Liver (tissue), 9 donors: ENCODE measurements around the gene TCEAL1. TPM values are rescaled to one million over a fixed set of nuclear protein-coding genes. Genes with fewer than 3 reads are reported as not detected.

Experiments used
- DNase-seq: peaks from one replicate; pipeline ENCODE4 v3.0.0-alpha.2; 2017; ENCODE audit warnings: low spot score
- H3K27ac ChIP-seq, 2 donors: one replicate each; pipeline ENCODE4 v1.7.0; 2013; ENCODE audit warnings: inconsistent platforms in 2 of 2, low read length in 2 of 2, control low read depth in 1 of 2, low read depth in 1 of 2, mild to moderate bottlenecking in 1 of 2
- H3K27me3 ChIP-seq, 4 donors: one replicate each; pipeline versions ENCODE4 v1.6.1 to v1.7.0; 2013; ENCODE audit warnings: low read length in 3 of 4, inconsistent platforms in 1 of 4, mild to moderate bottlenecking in 1 of 4, moderate library complexity in 1 of 4; ENCODE audit not compliant: control insufficient read depth in 4 of 4, insufficient read depth in 4 of 4
- H3K36me3 ChIP-seq, 4 donors: one replicate each; pipeline versions ENCODE4 v1.6.1 to v1.7.0; 2013; ENCODE audit warnings: low read length in 3 of 4, mild to moderate bottlenecking in 3 of 4, low read depth in 1 of 4, moderate library complexity in 1 of 4; ENCODE audit not compliant: control insufficient read depth in 4 of 4, insufficient read depth in 3 of 4
- H3K4me1 ChIP-seq, 4 donors: one replicate each; pipeline versions ENCODE4 v1.6.1 to v1.7.0; 2013; ENCODE audit warnings: low read length in 3 of 4, mild to moderate bottlenecking in 3 of 4, moderate library complexity in 1 of 4; ENCODE audit not compliant: control insufficient read depth in 4 of 4, insufficient read depth in 4 of 4
- H3K4me3 ChIP-seq, 3 donors: one replicate each; pipeline versions ENCODE4 v1.6.1 to v1.7.0; 2013; ENCODE audit warnings: low read length in 3 of 3, control low read depth in 1 of 3, low read depth in 1 of 3, mild to moderate bottlenecking in 1 of 3
- H3K9ac ChIP-seq, 2 donors: one replicate each; pipeline ENCODE4 v1.7.0; 2013; ENCODE audit warnings: low read length in 2 of 2, mild to moderate bottlenecking in 2 of 2, moderate library complexity in 2 of 2, control low read depth in 1 of 2, low read depth in 1 of 2
- H3K9me3 ChIP-seq, 4 donors: one replicate each; pipeline versions ENCODE4 v1.6.1 to v1.7.0; 2013; ENCODE audit warnings: low read length in 3 of 4; ENCODE audit not compliant: control insufficient read depth in 4 of 4
- ATF3 ChIP-seq: IDR thresholded peaks from 2 replicates; pipeline ENCODE4 v1.6.1; 2016; ENCODE audit warnings: antibody characterized with exemption
- CTCF ChIP-seq: fragments of 150-350 bp; IDR thresholded peaks from 2 replicates; pipeline ENCODE4 v1.5.1; 2017; ENCODE audit warnings: improper control_type of control experiment, low read depth, low read length; ENCODE audit not compliant: missing input control
- EGR1 ChIP-seq, 2 donors: IDR thresholded peaks; 2 replicates each; pipeline ENCODE4 v1.6.1; 2016 to 2018; ENCODE audit warnings: antibody characterized with exemption in 2 of 2, low read depth in 2 of 2
- FOXA1 ChIP-seq: IDR thresholded peaks from 2 replicates; pipeline ENCODE4 v1.6.1; 2016; ENCODE audit warnings: antibody characterized with exemption
- FOXA2 ChIP-seq: IDR thresholded peaks from 2 replicates; pipeline ENCODE4 v1.6.1; 2016; ENCODE audit warnings: antibody characterized with exemption
- GABPA ChIP-seq, 2 donors: IDR thresholded peaks in 1 of 2; conservative IDR thresholded peaks in 1 of 2; 2 replicates each; pipeline ENCODE4 v1.6.1; 2016; ENCODE audit warnings: antibody characterized with exemption in 2 of 2, mild to moderate bottlenecking in 1 of 2, moderate library complexity in 1 of 2
- HNF4A ChIP-seq, 2 donors: conservative IDR thresholded peaks; 2 replicates each; pipeline ENCODE4 v1.6.1; 2016; ENCODE audit warnings: antibody characterized with exemption in 2 of 2, mild to moderate bottlenecking in 2 of 2
- HNF4G ChIP-seq: IDR thresholded peaks from 2 replicates; pipeline ENCODE4 v1.6.1; 2016; ENCODE audit warnings: antibody characterized with exemption
- JUND ChIP-seq, 2 donors: IDR thresholded peaks; 2 replicates each; pipeline ENCODE4 v1.6.1; 2016; ENCODE audit warnings: antibody characterized with exemption in 2 of 2
- MAX ChIP-seq: IDR thresholded peaks from 2 replicates; pipeline ENCODE4 v1.6.1; 2016; ENCODE audit warnings: antibody characterized with exemption
- NR2F2 ChIP-seq: IDR thresholded peaks from 2 replicates; pipeline ENCODE4 v1.6.1; 2016; ENCODE audit warnings: antibody characterized with exemption
- RAD21 ChIP-seq, 2 donors: IDR thresholded peaks; 2 replicates each; pipeline ENCODE4 v1.6.1; 2016; ENCODE audit warnings: antibody characterized with exemption in 2 of 2, mild to moderate bottlenecking in 2 of 2
- REST ChIP-seq: IDR thresholded peaks from 2 replicates; pipeline ENCODE4 v1.6.1; 2016; ENCODE audit warnings: antibody characterized with exemption, mild to moderate bottlenecking
- RXRA ChIP-seq, 2 donors: IDR thresholded peaks; 2 replicates each; pipeline ENCODE4 v1.6.1; 2017 to 2018; ENCODE audit warnings: antibody characterized with exemption in 2 of 2, mild to moderate bottlenecking in 1 of 2
- SP1 ChIP-seq: IDR thresholded peaks from 2 replicates; pipeline ENCODE4 v1.6.1; 2018; ENCODE audit warnings: antibody characterized with exemption, mild to moderate bottlenecking
- TAF1 ChIP-seq: conservative IDR thresholded peaks from 2 replicates; pipeline ENCODE4 v1.6.1; 2016; ENCODE audit warnings: antibody characterized with exemption, mild to moderate bottlenecking
- YY1 ChIP-seq: IDR thresholded peaks from 2 replicates; pipeline ENCODE4 v1.6.1; 2016; ENCODE audit warnings: antibody characterized with exemption, mild to moderate bottlenecking
- ZBTB33 ChIP-seq: IDR thresholded peaks from 2 replicates; pipeline ENCODE4 v1.6.1; 2016; ENCODE audit warnings: antibody characterized with exemption
- WGBS: extraction: QIAGEN DNeasy Blood & Tissue Kit; methylation state at CpG from one replicate; pipeline ENCODE4 v1.1.7; 2013; 5-methylcytosine and 5-hydroxymethylcytosine counted together
- polyA plus RNA-seq, 2 donors: library from polyadenylated mRNA; stranded (reverse) in 1 of 2; unstranded in 1 of 2; fragments of 200-250 nt in 1 of 2; fragments of >200 nt in 1 of 2; fragmentation: Nextera tagmentation in 1 of 2; extraction: Ambion mirVana in 1 of 2; gene quantifications; one replicate each; pipeline versions ENCODE4 v1.2.1 to v1.2.3, GENCODE V29; 2013 to 2015
- total RNA-seq, 2 donors: library from RNA; depleted of rRNA; stranded (reverse); fragments of >200 nt; gene quantifications; one replicate each; pipeline ENCODE4 v1.2.3, GENCODE V29; 2014
- donor health status: healthy.
- donor health status: healthy.
- donor health status: healthy.
- donor health status: healthy.
- donor health status: healthy.

The TCEAL1 gene
- total and polyA plus RNA-seq, 4 donors = 5.0 to 15.8 (median 9.4) TPM

- Histone ChIP-seq H3K27me3 (no peaks in the 10 kb centered on the region), H3K36me3 (peaks cover 3 to 37% (median 28%) of the 10 kb centered on the region in 4 donors), H3K9me3 (no peaks in the 10 kb centered on the region), H3K4me3 (no peak overlapping the region), H3K4me1 (no peaks in the 10 kb centered on the region), H3K27ac (no peak overlapping the region), H3K9ac (no peak overlapping the region)
- no peak for DNase-seq
- 95% methylated on average over 5 of the region's 5 CpGs for WGBS
- no peak for TF ChIP-seq NR2F2
- no peak for TF ChIP-seq HNF4G
- no peak for TF ChIP-seq HNF4A (conservative IDR thresholded peaks at IDR 0.05)
- no peak for TF ChIP-seq GABPA (IDR thresholded peaks at IDR 0.05 in 1 of 2, conservative IDR thresholded peaks at IDR 0.05 in 1 of 2)
- no peak for TF ChIP-seq RAD21 (IDR thresholded peaks at IDR 0.05)
- TF ChIP-seq SP1 = no peak
- TF ChIP-seq FOXA1 = no peak
- no peak for TF ChIP-seq RXRA (IDR thresholded peaks at IDR 0.05)
- TF ChIP-seq ZBTB33 = no peak
- TF ChIP-seq TAF1 = no peak
- no peak for TF ChIP-seq EGR1 (IDR thresholded peaks at IDR 0.05; ENCODE audit: low read depth in 2 of 2)
- no peak for TF ChIP-seq REST
- TF ChIP-seq FOXA2 = no peak
- TF ChIP-seq MAX = no peak
- TF ChIP-seq YY1 = no peak
- no peak for TF ChIP-seq CTCF
- TF ChIP-seq JUND (IDR thresholded peaks at IDR 0.05) = no peak
- no peak for TF ChIP-seq ATF3
These were observed 49.6 kb downstream of the TCEAL1 start for GRCh38 chrX:103678199-103678993.

Other genes with a start within 250 kb of the TCEAL1 start
- under 1 TPM; 0.09 to 0.33 TPM for gene RAB40A, start 109.5 kb upstream of the TCEAL1 start, total RNA-seq
- under 1 TPM; 0.03 to 0.06 TPM for gene RAB40A, start 109.5 kb upstream of the TCEAL1 start, polyA plus RNA-seq
- gene TCEAL4, start 43.5 kb upstream of the TCEAL1 start, total RNA-seq = 10 to 100 TPM in 1 of 2 donors, 1 to 10 TPM in 1; 6.3 to 23.7 TPM
- gene TCEAL4, start 43.5 kb upstream of the TCEAL1 start, polyA plus RNA-seq = 10 to 100 TPM; 49.8 to 50.5 TPM
- gene TCEAL3, start 21.0 kb upstream of the TCEAL1 start, total RNA-seq = 1 to 10 TPM; 1.4 to 2.4 TPM
- gene TCEAL3, start 21.0 kb upstream of the TCEAL1 start, polyA plus RNA-seq = 1 to 10 TPM; 2.4 to 4.4 TPM
- 100 to 1,000 TPM in 1 of 2 donors, 10 to 100 TPM in 1; 90.9 to 366 TPM for gene MORF4L2, start 57.7 kb downstream of the TCEAL1 start, total RNA-seq
- 100 to 1,000 TPM in 1 of 2 donors, 10 to 100 TPM in 1; 91.3 to 258 TPM for gene MORF4L2, start 57.7 kb downstream of the TCEAL1 start, polyA plus RNA-seq
- not detected for gene TMEM31, start 81.9 kb downstream of the TCEAL1 start, total RNA-seq
- not detected for gene TMEM31, start 81.9 kb downstream of the TCEAL1 start, polyA plus RNA-seq
- under 1 TPM; 0.09 to 0.67 TPM for gene PLP1, start 147.9 kb downstream of the TCEAL1 start, total RNA-seq
- gene PLP1, start 147.9 kb downstream of the TCEAL1 start, polyA plus RNA-seq = under 1 TPM; 0.24 to 0.81 TPM
- under 1 TPM; 0.33 to 0.51 TPM for gene RAB9B, start 203.3 kb downstream of the TCEAL1 start, total RNA-seq
- under 1 TPM; 0.07 to 0.12 TPM for gene RAB9B, start 203.3 kb downstream of the TCEAL1 start, polyA plus RNA-seq